ENCODE data around the gene ELMO1. TPM values are rescaled to one million over a fixed set of nuclear protein-coding genes. Genes with fewer than 3 reads are reported as not detected.

The ELMO1 gene
- total RNA-seq, 1 experiment from 2014 or later: not detected

DNA sequence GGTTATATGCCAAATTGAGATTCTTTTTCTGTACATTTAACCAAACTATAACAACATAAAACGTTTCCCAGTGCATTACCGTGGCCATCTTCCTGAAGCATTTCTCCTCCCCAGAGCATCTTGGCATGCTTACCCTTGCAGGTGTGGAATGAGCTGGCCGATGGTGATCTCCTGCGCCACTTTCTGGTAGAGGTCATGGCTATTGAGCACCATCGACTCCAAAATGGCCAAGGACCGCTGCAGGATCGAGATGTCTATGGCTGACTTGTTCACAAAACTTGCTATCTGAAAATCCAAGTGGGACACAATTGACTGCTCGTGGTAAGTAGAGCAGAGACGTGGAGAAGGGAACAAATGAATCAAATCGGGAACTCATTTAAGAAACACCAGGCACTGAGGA is 223.9 kb downstream of the ELMO1 start:
- Histone ChIP-seq H3K79me2 (ENCODE audit: low read length) (no peaks in the 10 kb centered on the region), H3K4me1 (ENCODE audit: insufficient read depth, low read length) (no peaks in the 10 kb centered on the region), H3F3A (ENCODE audit: low read length, unreplicated experiment) (no peaks in the 10 kb centered on the region), H3K4me2 (ENCODE audit: low read length) (no peak overlapping the region), H3K9ac (ENCODE audit: low read length) (no peak overlapping the region), H3K9me3 (ENCODE audit: low read length) (no peaks in the 10 kb centered on the region), H3K9me2 (replicated peaks; ENCODE audit: low read length) (no peaks in the 10 kb centered on the region), H3K27me3 (ENCODE audit: low read length) (peaks cover 49% of the 10 kb centered on the region), H2AFZ (ENCODE audit: low read length) (no peak overlapping the region), H3K27ac (ENCODE audit: low read length) (no peak overlapping the region), H3K4me3 (ENCODE audit: low read length) (no peak overlapping the region), H3K36me3 (ENCODE audit: low read depth, low read length) (no peaks in the 10 kb centered on the region), H4K20me1 (ENCODE audit: low read length) (no peaks in the 10 kb centered on the region)
- ChIA-PET POLR2A (ENCODE audit: unreplicated experiment) (no interaction called here), CTCF (no interaction called here)
- no peak for TF ChIP-seq EZH2 (IDR thresholded peaks at IDR 0.05; ENCODE audit: low read length, unreplicated experiment)
- intact Hi-C loops (cut with micrococcal nuclease): no loop called here
- no peak for ATAC-seq
- no TSS peak for BruUV-seq (replicated peaks)
- no peak for DNase-seq

DNA sequence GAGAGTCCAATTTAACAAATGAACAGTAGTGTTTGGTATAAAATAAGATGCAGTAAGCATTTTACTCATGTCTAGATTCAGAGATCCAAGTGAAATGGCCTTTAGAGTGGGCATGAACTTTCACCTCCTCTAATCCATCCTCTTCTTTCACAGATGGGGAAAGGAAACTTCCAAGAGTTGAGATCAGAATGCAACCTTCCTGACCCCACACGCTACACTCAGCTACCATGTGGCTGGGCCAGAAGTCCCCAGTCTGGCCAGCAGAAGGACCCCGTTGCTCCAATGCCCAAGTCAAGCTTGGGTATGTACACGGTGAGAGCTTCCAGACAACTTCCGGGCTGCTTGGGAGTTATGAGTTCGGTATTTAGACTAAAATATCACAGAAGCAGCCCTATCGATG is 228.0 kb downstream of the ELMO1 start:
- POLR2A ChIA-PET (ENCODE audit: unreplicated experiment): no interaction called here
- intact Hi-C loops (cut with micrococcal nuclease): no loop called here
- no peak overlapping the region for H3K27ac ChIP-seq (ENCODE audit: low read length)

DNA sequence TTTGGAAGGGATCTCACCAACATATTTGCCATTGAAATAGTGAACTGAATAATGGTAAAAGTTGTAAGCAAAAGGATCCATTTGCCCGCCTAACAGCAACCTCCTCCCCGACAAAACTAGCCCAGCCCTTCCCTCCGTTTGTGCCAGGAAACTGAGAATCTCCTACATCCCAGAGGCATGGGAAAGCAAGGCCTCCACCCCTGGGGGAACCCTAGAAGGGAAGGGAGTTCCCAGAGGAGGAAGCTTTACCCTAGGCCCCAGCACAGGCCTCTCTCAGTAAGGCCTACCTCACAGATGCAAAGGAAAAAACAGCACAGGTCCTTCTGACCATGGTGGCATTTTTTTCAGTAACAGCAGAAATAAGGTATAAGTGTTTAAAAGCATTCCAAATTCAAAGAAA is 229.7 kb downstream of the ELMO1 start:
- intact Hi-C loops (cut with micrococcal nuclease): no loop called here
- DNase-seq (no peak), ATAC-seq (no peak)
- no peaks in the 10 kb centered on the region for H3K79me2 ChIP-seq (ENCODE audit: low read length)
- H4K20me1 ChIP-seq (ENCODE audit: low read length): no peaks in the 10 kb centered on the region
- H3K9ac ChIP-seq (ENCODE audit: low read length): no peak overlapping the region
- H3K9me3 ChIP-seq (ENCODE audit: low read length): no peaks in the 10 kb centered on the region
- no peak overlapping the region for H3K27ac ChIP-seq (ENCODE audit: low read length)
- H3K27me3 ChIP-seq (ENCODE audit: low read length): peaks cover 4% of the 10 kb centered on the region; the same call in 1 of the 2 replicates
- CTCF ChIA-PET: no interaction called here
- no peaks in the 10 kb centered on the region for H3F3A ChIP-seq (ENCODE audit: low read length, unreplicated experiment)
- no peaks in the 10 kb centered on the region for H3K9me2 ChIP-seq (replicated peaks; ENCODE audit: low read length)
- TF ChIP-seq EZH2 (IDR thresholded peaks at IDR 0.05; ENCODE audit: low read length, unreplicated experiment): no peak
- TF ChIP-seq, protein P1, sequence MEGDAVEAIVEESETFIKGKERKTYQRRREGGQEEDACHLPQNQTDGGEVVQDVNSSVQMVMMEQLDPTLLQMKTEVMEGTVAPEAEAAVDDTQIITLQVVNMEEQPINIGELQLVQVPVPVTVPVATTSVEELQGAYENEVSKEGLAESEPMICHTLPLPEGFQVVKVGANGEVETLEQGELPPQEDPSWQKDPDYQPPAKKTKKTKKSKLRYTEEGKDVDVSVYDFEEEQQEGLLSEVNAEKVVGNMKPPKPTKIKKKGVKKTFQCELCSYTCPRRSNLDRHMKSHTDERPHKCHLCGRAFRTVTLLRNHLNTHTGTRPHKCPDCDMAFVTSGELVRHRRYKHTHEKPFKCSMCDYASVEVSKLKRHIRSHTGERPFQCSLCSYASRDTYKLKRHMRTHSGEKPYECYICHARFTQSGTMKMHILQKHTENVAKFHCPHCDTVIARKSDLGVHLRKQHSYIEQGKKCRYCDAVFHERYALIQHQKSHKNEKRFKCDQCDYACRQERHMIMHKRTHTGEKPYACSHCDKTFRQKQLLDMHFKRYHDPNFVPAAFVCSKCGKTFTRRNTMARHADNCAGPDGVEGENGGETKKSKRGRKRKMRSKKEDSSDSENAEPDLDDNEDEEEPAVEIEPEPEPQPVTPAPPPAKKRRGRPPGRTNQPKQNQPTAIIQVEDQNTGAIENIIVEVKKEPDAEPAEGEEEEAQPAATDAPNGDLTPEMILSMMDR (conservative IDR thresholded peaks at IDR 0.05; ENCODE audit: low read depth, low read length): no peak
- no peak for TF ChIP-seq EZH2phosphoT487 (IDR thresholded peaks at IDR 0.05; ENCODE audit: borderline replicate concordance, low read length)
- no TSS peak for BruUV-seq (replicated peaks)
- no peak overlapping the region for H3K4me2 ChIP-seq (ENCODE audit: low read length)
- H2AFZ ChIP-seq (ENCODE audit: low read length): no peak overlapping the region
- H3K36me3 ChIP-seq (ENCODE audit: low read depth, low read length): no peaks in the 10 kb centered on the region
- no peak overlapping the region for H3K4me3 ChIP-seq (ENCODE audit: low read length)
- H3K4me1 ChIP-seq (ENCODE audit: insufficient read depth, low read length): no peaks in the 10 kb centered on the region
- POLR2A ChIA-PET (ENCODE audit: unreplicated experiment): no interaction called here

More for the DNA sequence above, 228.0 kb downstream of the ELMO1 start:
- Histone ChIP-seq H3K4me2 (ENCODE audit: low read length) (no peak overlapping the region), H3K9me3 (ENCODE audit: low read length) (no peaks in the 10 kb centered on the region), H3K79me2 (ENCODE audit: low read length) (no peaks in the 10 kb centered on the region), H2AFZ (ENCODE audit: low read length) (no peak overlapping the region), H3K4me1 (ENCODE audit: insufficient read depth, low read length) (no peaks in the 10 kb centered on the region), H3K27me3 (ENCODE audit: low read length) (peaks cover 17% of the 10 kb centered on the region), H4K20me1 (ENCODE audit: low read length) (no peaks in the 10 kb centered on the region), H3K9ac (ENCODE audit: low read length) (no peak overlapping the region), H3F3A (ENCODE audit: low read length, unreplicated experiment) (no peaks in the 10 kb centered on the region), H3K4me3 (ENCODE audit: low read length) (no peak overlapping the region), H3K36me3 (ENCODE audit: low read depth, low read length) (no peaks in the 10 kb centered on the region), H3K9me2 (replicated peaks; ENCODE audit: low read length) (no peaks in the 10 kb centered on the region)
- TF ChIP-seq, protein P1 (conservative IDR thresholded peaks at IDR 0.05; ENCODE audit: low read depth, low read length): no peak
- CTCF ChIA-PET: no interaction called here
- ATAC-seq (no peak), DNase-seq (no peak)
- no TSS peak for BruUV-seq (replicated peaks)
